Dermis blood vessel endothelial cell (primary cell): ENCODE measurements around the gene FAM184A. TPM values are rescaled to one million over a fixed set of nuclear protein-coding genes. Genes with fewer than 3 reads are reported as not detected.

Experiments used
- DNase-seq: peaks from one replicate; pipeline ENCODE4 v3.0.0; 2010
- total RNA-seq: library from RNA; depleted of rRNA; stranded (reverse); fragments of >200 nt; gene quantifications from 2 replicates; pipeline ENCODE4 v1.2.3, GENCODE V29; 2014

FAM184A gene
- total RNA-seq, 1 donor from 2014 or later: 0.17 TPM

GRCh38 chr6:118959903-118960302 is 118.6 kb downstream of the FAM184A start:
- DNase-seq: no peak

- no peak for DNase-seq
These were observed 125.1 kb downstream of the FAM184A start for GRCh38 chr6:118953391-118953790.

DNA sequence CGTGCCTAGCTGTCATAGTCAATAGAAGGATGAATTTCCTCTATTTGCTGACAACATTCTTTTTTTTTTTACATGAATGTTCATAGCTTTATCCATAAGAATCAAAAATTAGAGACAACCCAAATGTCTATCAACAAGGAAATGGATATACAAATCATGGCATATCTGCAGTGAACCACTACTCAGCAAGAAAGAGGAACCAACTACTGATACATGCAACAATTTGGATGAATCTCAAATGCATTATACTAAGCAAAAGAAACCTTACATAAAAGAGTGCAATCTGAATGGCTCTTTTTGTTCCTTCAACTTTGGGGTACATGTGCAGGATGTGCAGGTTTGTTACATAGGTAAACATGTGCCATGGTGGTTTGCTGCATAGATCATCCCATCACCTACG is 125.8 kb downstream of the FAM184A start:
- DNase-seq: no peak

GRCh38 chr6:118945217-118945616 is 133.2 kb downstream of the FAM184A start:
- no peak for DNase-seq

DNA sequence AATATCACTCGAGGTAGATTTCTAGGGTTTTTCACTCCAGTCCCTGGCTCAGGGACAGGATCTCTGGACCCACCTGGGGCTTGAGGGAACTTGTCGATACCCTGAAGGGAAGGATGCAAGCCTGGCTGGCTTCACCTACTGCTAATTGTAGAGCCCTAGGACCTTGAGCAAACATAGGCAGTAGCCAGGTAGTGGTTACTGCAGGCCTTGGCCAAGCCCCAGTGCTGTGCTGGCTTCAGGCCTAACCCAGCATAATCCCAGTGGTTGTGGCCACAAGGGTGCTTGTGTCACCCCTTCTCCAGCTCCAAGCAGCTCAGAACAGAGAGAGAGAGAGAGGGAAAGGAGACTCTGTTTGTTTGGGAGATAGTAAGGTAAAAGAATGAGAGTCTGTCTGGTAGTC is 137.7 kb downstream of the FAM184A start:
- DNase-seq: no peak

DNA sequence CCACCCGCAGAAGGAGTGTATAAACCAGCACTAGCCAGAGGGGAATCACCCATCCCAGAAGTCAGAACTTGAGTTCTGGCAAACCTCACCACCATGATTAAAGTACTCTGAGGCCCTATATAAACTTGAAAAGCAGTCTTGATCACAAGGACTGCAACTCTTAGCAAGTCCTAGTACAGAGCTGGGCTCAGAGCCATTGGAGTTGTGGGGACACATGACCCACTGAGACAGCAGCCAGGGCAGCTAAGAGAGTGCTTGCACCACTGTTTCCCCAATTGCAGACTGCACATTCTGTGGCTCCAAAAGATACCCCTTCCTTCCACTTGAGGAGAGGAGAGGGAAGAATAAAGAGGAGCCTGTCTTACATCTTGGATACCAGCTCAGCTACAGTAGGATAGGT is 138.8 kb downstream of the FAM184A start:
- no peak for DNase-seq

DNA sequence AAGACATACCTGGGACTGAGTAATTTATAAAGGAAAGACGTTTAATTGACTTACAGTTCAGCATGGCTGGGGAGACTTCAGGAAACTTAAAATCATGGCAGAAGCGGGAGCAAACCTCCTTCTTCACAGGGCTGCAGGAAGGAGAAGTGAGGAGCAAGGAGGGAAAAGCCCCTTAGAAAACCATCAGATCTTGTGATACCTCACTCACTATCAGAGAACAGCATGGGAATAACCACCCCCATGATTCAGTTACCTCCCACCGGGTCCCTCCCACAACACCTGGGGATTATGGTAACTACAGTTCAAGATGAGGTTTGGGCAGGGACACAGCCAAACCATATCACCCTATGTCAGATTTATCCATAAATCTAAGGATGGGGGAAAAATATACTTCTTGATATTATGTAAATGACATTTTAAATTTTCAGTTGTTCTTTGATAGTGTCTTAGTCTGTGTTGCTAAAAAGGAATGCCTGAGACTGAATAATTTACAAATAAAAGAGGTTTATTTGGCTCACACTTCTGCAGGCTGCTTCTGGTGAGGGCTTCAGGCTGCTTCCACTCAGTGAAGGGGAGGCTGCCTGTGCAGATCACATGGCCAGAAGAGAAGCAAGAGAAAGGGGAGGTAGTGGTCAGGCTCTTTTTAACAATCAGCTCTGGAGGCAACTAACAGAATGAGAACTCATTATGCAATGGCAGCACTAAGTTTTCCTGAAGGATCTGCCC is 142.3 kb downstream of the FAM184A start:
- no peak for DNase-seq

DNA sequence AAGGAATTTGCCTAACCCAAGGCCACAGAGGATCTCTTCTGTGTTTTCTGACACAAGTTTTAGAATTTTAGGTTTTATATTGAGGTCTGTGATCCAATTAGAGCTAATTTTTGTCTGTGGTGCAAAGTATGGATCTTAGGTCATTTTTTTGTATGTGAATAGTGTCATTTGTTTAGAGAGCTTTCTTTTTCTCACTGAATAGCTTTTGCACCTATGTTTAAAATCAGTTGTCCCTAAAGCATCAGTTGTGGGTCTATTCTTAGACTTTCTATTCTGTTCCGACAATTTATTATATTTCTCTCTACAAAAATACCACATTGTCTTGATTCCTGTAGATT is 143.2 kb downstream of the FAM184A start:
- DNase-seq: no peak

- peak; percentile 96 for DNase-seq
These were observed 143.8 kb downstream of the FAM184A start, which contains the start of gene MCM9 for GRCh38 chr6:118934461-118935330. MCM9 (minus strand) TSS chr6:118935159; CDS start chr6:118931723, 3,436 bp downstream.

DNA sequence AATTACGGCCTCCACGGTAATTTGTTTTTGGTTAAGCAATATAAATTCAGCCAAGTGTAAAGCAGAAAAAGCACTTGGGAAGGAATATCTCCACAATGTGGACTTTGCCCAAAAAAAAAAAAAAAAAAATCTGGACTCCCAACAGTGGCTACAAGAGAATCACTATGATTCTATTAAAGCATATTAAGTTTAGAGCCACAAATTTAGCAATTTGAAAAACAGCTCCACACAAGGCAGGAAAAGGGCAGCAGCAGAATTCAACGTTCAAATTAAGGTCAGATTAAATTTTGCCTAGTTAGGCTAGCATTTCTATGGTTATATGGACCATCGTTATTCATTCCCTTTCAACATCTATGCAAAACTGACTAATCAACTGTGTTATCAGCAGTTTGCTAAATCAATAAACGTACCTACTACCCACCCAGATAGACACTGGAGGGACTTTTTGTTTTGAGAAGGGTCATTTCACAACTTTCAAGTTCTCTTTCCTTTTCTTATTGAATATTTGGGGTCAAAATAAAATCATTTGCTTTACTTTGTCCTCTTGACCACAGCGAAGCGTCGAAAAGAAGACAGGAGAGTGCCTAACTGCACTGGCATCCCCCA is 144.5 kb downstream of the FAM184A start:
- DNase-seq: no peak

DNA sequence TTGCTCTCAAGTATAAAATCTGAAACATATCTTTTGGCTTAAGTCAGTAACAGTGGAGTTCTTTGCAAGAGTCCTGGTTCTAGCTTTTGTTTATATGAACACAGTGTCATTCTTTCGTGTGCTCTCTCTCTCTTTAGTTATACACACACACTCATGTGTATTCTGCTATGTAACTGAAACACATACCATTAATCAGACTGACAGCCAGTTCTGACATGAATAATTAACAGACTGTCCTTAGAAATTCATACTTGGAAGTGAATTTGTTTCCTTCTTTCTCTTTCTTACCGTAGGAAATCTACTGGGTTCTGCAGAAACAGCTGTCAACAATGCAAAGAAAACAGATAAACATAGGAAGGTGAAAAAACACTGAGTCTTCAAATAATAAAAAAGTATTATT is 146.0 kb downstream of the FAM184A start:
- DNase-seq: no peak

DNA sequence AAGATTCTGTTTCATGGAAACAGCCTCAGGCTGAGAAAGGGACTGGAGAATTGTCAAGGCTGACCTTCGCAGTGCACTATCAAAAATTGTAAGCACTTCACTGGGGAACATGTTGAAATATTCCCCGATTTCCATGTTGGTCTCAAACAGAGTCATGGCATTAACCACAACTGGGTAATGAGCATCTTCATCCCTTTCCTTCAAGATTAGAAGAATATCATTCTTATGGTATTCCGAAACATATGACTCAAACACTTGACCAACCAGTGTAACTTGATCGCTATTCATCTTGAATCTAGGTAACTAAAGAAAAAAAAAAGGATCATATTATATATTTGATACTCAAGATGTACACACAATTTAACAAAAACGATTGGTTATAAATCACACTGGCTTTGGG is 147.0 kb downstream of the FAM184A start:
- no peak for DNase-seq

DNA sequence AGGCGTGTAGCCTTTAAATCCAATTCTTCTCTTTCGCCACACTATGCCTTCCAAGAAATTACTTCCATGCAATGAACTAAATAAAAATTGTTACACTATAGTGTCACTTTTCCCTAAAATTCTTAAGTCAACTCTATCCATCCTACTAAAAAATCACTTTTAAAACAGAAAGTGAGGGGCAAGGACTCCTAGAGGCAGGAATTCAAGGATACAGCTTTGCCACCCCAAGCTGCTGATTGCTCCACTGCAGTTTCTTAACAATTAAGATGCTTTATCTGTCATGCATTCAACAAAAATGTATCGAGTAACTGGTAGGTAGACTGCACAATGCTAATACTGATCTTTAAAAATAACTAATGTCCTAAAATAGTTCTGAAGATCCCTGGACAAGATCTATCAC is 147.8 kb downstream of the FAM184A start:
- DNase-seq: no peak

GRCh38 chr6:118923035-118923434 is 155.4 kb downstream of the FAM184A start:
- no peak for DNase-seq

GRCh38 chr6:118921084-118921483 is 157.4 kb downstream of the FAM184A start:
- no peak for DNase-seq

- no peak for DNase-seq
These were observed 160.1 kb downstream of the FAM184A start for GRCh38 chr6:118918329-118918725.

GRCh38 chr6:118917546-118918328 is 160.7 kb downstream of the FAM184A start:
- no peak for DNase-seq

DNA sequence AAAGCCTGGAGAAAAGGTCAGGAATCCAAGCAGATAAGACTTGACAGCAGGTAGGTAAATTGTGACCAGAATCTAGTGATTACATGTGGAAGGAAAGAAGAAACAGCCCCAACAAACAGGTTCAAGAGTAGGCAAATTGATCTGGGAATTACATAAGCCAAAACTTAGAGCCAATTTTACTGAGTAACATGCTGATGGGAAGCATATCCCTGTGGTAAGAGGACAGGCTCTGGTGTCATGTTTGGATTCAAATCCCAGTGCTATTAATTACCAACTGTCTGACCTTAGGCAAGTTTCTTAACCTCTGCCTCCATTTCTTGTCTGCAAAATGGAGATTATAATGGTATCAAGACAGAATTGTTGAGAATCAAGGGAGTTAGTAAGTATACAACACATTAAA is 163.9 kb downstream of the FAM184A start:
- DNase-seq: no peak

DNA sequence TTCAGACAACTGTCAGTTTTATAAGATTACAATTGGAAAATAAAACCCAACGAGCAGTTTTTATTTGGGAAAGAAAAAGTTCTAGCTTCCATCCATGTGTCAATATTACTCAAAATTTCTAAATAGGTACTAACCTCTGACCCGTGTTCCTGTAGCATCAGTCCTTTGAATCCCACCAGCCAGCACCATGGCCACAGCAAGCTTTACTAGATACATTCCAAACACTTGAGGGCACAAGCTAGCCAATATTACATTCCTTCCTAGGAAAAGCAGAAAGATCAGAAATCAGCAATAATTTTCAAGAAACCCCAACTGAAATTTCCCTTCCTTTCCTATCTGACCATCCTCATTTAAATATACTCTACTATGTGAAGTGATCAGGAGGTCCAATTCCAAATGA is 165.3 kb downstream of the FAM184A start:
- DNase-seq: no peak

GRCh38 chr6:118912646-118913045 is 165.8 kb downstream of the FAM184A start:
- DNase-seq: no peak
